HUES48 (cell line): Measurements from ENCODE around the gene OGDH.
"Not testable (repeated sequence)": the region's sequence is repeated elsewhere in the genome, so short reads cannot be mapped to it uniquely, and the experiment has no call there.

Source experiments
- H3K27ac ChIP-seq: one replicate; pipeline ENCODE4 v1.7.0; 2013; ENCODE audit warnings: low read depth, low read length, inconsistent platforms
- H3K27me3 ChIP-seq: 2 replicates; pipeline ENCODE4 v1.6.1; 2013; ENCODE audit warnings: mild to moderate bottlenecking, low read length; ENCODE audit not compliant: control insufficient read depth, insufficient read depth
- H3K36me3 ChIP-seq: 2 replicates; pipeline ENCODE4 v1.6.1; 2013; ENCODE audit warnings: low read length; ENCODE audit not compliant: control insufficient read depth, insufficient read depth
- H3K4me1 ChIP-seq: 2 replicates; pipeline ENCODE4 v1.6.1; 2013; ENCODE audit warnings: mild to moderate bottlenecking, low read length; ENCODE audit not compliant: control insufficient read depth, insufficient read depth
- H3K4me3 ChIP-seq: 2 replicates; pipeline ENCODE4 v1.5.1; 2013; ENCODE audit warnings: mild to moderate bottlenecking, low read depth, low read length
- H3K9ac ChIP-seq: 2 replicates; pipeline ENCODE4 v1.6.1; 2013; ENCODE audit warnings: mild to moderate bottlenecking, low read depth, low read length, moderate library complexity
- H3K9me3 ChIP-seq: 2 replicates; pipeline ENCODE4 v1.6.1; 2013; ENCODE audit warnings: low read length; ENCODE audit not compliant: control insufficient read depth, insufficient read depth

The OGDH gene

DNA sequence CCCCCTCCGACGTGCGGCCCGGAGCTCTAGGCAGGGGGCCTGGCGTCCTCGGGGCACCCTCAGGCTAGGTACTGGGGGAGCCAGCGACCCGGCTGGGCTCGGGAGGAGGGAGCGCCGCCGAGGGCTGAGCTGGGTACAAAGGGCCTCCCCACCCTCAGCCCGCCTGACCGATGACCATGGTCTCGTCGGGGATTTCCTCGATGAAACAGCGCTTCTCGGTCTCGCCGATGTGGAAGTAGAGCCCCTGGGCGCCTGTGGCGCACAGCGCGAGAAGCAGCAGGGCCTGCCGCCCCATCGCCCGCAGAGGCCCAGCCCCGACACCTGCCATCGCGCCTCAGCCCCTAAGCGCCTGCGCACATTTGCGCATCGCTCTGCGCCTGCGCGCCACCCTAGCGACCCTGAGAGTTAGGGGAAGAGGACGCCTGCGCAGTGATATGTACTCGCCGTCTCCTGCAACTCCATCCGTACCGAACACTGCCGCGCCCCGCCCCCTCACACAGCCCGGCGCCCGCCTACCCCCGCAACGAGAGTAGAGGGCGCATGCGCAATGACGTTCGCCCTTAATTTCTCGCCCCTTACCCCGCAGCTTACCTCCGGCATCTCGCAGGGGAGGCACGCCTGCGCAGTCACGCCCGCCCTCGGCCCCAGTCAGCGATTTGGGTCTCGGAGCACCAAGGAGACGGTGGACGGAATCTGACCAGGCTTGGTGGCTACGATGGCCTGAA is 24.4 kb upstream of the OGDH start, which contains the start of gene TMED4:
Gene TMED4, minus strand, starts transcription at position 353 of the 725 bp plus-strand sequence. Its CDS starts 25 bp downstream, at position 328.
- Histone ChIP-seq H3K27me3 (no peaks in the 10 kb centered on the region), H3K4me1 (peaks cover 4% of the 10 kb centered on the region; the same call in 1 of the 2 replicates), H3K9ac (peak within 1 kb of the TSS; percentile 78), H3K9me3 (no peaks in the 10 kb centered on the region), H3K27ac (peak within 1 kb of the TSS; percentile 92), H3K4me3 (peak within 1 kb of the TSS; percentile 84), H3K36me3 (peaks cover 31% of the 10 kb centered on the region)

GRCh38 chr7:44583146-44583865 is 23.1 kb upstream of the OGDH start:
- H3K27me3 ChIP-seq = no peaks in the 10 kb centered on the region
- H3K4me3 ChIP-seq = peak overlapping the region; percentile 84
- peaks cover 4% of the 10 kb centered on the region; the same call in 1 of the 2 replicates for H3K4me1 ChIP-seq
- no peak overlapping the region for H3K9ac ChIP-seq
- no peaks in the 10 kb centered on the region for H3K9me3 ChIP-seq
- no peak overlapping the region for H3K27ac ChIP-seq
- H3K36me3 ChIP-seq = peaks cover 24% of the 10 kb centered on the region

DNA sequence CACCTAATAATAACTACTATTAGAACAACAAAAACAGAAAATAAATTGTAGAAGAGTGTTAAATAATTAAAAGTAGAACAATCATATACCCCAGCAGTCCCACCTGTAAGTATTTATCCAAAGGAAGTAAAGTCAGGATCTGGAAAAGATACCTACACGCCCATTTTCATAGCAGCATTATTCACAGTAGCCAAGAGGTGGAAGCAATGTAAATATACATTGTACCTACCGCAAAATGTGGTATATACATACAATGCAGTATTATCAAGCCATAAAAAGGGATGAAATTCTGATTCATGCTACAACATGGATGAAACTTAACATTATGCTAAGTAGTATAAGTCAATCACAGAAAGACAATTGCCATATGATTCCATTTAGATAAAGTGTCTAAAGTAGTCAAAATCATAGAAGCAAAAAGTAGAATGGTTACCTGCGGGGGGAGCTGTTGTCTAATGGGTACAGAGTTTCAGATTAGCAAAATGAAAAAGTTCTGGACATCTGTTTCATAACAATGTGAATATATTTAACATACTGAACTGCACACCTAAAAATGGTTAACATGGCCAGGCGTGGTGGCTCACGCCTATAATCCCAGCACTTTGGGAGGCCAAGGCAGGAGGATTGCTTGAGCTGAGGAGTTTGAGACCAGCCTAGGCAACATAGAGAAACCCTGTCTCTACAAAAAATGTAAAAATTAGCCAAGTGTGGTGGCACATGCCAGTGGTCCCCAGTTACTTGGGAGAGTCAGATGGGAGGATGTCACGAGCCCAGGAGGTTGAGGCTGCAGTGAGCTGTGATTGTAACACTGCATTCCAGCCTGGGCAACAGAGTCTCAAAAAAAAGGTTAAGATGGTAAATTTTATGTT is 18.4 kb upstream of the OGDH start:
- H3K27ac ChIP-seq = no peak overlapping the region
- H3K27me3 ChIP-seq = no peaks in the 10 kb centered on the region
- H3K4me1 ChIP-seq = no peaks in the 10 kb centered on the region
- H3K9me3 ChIP-seq = no peaks in the 10 kb centered on the region
- no peak overlapping the region for H3K9ac ChIP-seq
- H3K36me3 ChIP-seq = no peaks in the 10 kb centered on the region
- H3K4me3 ChIP-seq = no peak overlapping the region

- no peak overlapping the region for H3K9ac ChIP-seq
- H3K36me3 ChIP-seq = no peaks in the 10 kb centered on the region
- no peaks in the 10 kb centered on the region for H3K27me3 ChIP-seq
Observed at GRCh38 chr7:44590910-44591309, 15.5 kb upstream of the OGDH start.

GRCh38 chr7:44595934-44596635 is 10.3 kb upstream of the OGDH start:
- Histone ChIP-seq H3K4me1 (no peaks in the 10 kb centered on the region), H3K4me3 (no peak overlapping the region), H3K27ac (no peak overlapping the region), H3K36me3 (no peaks in the 10 kb centered on the region), H3K9ac (no peak overlapping the region), H3K27me3 (no peaks in the 10 kb centered on the region), H3K9me3 (no peaks in the 10 kb centered on the region)

More at GRCh38 chr7:44590910-44591309, 15.5 kb upstream of the OGDH start:
- H3K4me3 ChIP-seq = no peak overlapping the region
- H3K27ac ChIP-seq = no peak overlapping the region
- H3K9me3 ChIP-seq = no peaks in the 10 kb centered on the region
- H3K4me1 ChIP-seq = no peaks in the 10 kb centered on the region

DNA sequence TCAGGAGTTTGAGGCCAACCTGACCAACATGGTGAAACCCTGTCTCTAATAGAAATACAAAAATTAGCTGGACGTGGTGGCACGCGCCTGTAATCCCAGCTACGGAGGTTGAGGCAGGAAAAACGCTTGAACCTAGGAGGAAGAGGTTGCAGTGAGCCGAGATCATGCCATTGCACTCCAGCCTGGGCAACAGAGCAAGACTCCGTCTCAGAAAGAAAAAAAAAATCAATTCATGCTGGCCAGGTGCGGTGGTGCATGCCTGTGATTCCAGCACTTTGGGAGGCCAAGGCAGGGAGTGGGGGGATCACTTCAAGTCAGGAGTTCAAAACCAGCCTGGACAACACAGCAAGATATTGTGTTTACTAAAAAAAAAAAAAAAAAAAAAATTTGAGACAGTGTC is 9.2 kb upstream of the OGDH start:
- not testable (repeated sequence) for H3K36me3 ChIP-seq

DNA sequence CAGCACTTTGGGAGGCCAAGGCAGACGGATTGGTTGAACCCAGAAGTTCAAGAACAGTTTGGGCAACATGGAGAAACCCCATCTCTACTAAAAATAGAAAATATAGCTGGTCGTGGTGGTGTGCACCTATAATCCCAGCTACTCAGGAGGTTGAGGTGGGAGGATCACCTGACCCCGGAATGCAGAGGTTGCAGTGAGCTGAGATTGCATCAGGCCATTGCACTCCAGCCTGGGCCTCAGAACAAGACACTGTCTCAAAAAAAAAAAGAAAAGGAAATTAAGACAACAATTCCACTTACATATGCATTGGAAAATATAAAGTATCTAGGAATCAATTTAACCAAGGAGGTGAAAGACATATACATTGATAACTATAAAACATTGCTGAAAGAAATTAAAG is 7.2 kb upstream of the OGDH start:
- Histone ChIP-seq H3K4me1 (no peaks in the 10 kb centered on the region), H3K4me3 (no peak overlapping the region)

More for the DNA sequence above, 9.2 kb upstream of the OGDH start:
- not testable (repeated sequence) for H3K9ac ChIP-seq, H3K27ac ChIP-seq, H3K9me3 ChIP-seq, H3K27me3 ChIP-seq, H3K4me3 ChIP-seq, H3K4me1 ChIP-seq

DNA sequence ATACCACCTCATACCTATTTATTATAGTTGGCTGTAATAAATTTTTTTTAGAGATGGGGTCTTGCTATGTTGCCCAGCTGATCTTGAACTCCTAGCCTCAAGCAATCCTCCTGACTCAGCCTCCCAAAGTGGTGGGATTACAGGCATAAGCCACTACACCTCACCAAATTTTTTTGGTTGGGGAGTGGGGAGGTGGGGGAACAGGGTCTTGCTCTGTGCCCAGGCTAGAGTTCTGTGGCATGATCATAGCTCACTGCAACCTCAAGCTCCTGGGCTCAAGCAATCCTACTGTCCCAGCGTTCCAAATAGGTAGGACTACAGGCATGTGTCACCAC is 3.9 kb upstream of the OGDH start:
- Histone ChIP-seq H3K9ac (no peak overlapping the region), H3K27ac (no peak overlapping the region), H3K36me3 (no peaks in the 10 kb centered on the region), H3K9me3 (no peaks in the 10 kb centered on the region), H3K27me3 (no peaks in the 10 kb centered on the region), H3K4me1 (peaks cover 3% of the 10 kb centered on the region; the same call in 1 of the 2 replicates), H3K4me3 (no peak overlapping the region)

More for the DNA sequence above, 7.2 kb upstream of the OGDH start:
- no peaks in the 10 kb centered on the region for H3K27me3 ChIP-seq
- no peak overlapping the region for H3K27ac ChIP-seq
- no peaks in the 10 kb centered on the region for H3K36me3 ChIP-seq
- H3K9ac ChIP-seq = no peak overlapping the region
- H3K9me3 ChIP-seq = no peaks in the 10 kb centered on the region

GRCh38 chr7:44603193-44603592 is 3.2 kb upstream of the OGDH start:
- Histone ChIP-seq H3K27ac (no peak overlapping the region), H3K9ac (no peak overlapping the region), H3K9me3 (no peaks in the 10 kb centered on the region), H3K4me1 (peaks cover 3% of the 10 kb centered on the region; the same call in 1 of the 2 replicates), H3K4me3 (no peak overlapping the region), H3K36me3 (no peaks in the 10 kb centered on the region), H3K27me3 (no peaks in the 10 kb centered on the region)

- peaks cover 9% of the 10 kb centered on the region; the same call in 1 of the 2 replicates for H3K4me1 ChIP-seq
- no peaks in the 10 kb centered on the region for H3K9me3 ChIP-seq
- H3K36me3 ChIP-seq = no peaks in the 10 kb centered on the region
- H3K9ac ChIP-seq = no peak overlapping the region
- no peaks in the 10 kb centered on the region for H3K27me3 ChIP-seq
- no peak overlapping the region for H3K4me3 ChIP-seq
- H3K27ac ChIP-seq = no peak overlapping the region
Observed at GRCh38 chr7:44604941-44605340, 1.5 kb upstream of the OGDH start.
